Fibroblast of peridontal ligament (primary cell): Measurements from ENCODE around the gene OTUD5.

Experiments used
- DNase-seq: peaks from one replicate; pipeline ENCODE4 v3.0.0-alpha.2; 2010; ENCODE audit errors: extremely low read depth

OTUD5 gene

GRCh38 chrX:48972220-48973164 is 15.1 kb upstream of the OTUD5 start:
- DNase-seq, result peak; percentile 45

- peak; percentile 49 for DNase-seq
Observed at GRCh38 chrX:48971249-48972219, 14.1 kb upstream of the OTUD5 start, which contains the start of gene KCND1. TSS of gene KCND1 (minus strand) at chrX:48971844. CDS start at chrX:48970271, 1,573 bp downstream.

GRCh38 chrX:48969471-48969870 is 12.1 kb upstream of the OTUD5 start:
- DNase-seq, result no peak

- DNase-seq, result no peak
Observed at GRCh38 chrX:48968377-48968776, 11.0 kb upstream of the OTUD5 start.

GRCh38 chrX:48966796-48967579 is 9.6 kb upstream of the OTUD5 start:
- DNase-seq, result peak; percentile 28

GRCh38 chrX:48965959-48966358 is 8.6 kb upstream of the OTUD5 start:
- DNase-seq, result no peak

GRCh38 chrX:48961585-48962091 is 4.2 kb upstream of the OTUD5 start:
- DNase-seq, result no peak

- DNase-seq, result no peak
Observed at GRCh38 chrX:48960291-48960690, 2.9 kb upstream of the OTUD5 start.

- peak; percentile 68 for DNase-seq
Observed at GRCh38 chrX:48958635-48959094, 1.3 kb upstream of the OTUD5 start.

GRCh38 chrX:48957827-48958634 is 624 bp upstream of the OTUD5 start:
- peak; percentile 98 for DNase-seq

GRCh38 chrX:48956728-48957414 is 536 bp downstream of the OTUD5 start:
- DNase-seq, result no peak

- DNase-seq, result no peak
Observed at GRCh38 chrX:48948589-48948988, 8.8 kb downstream of the OTUD5 start.

GRCh38 chrX:48945517-48946348 is 11.7 kb downstream of the OTUD5 start:
- peak; percentile 51 for DNase-seq

GRCh38 chrX:48942895-48943294 is 14.5 kb downstream of the OTUD5 start:
- DNase-seq, result no peak

- DNase-seq, result no peak
Observed at GRCh38 chrX:48940404-48940955, 16.9 kb downstream of the OTUD5 start.

GRCh38 chrX:48939524-48940228 is 17.7 kb downstream of the OTUD5 start:
- DNase-seq, result no peak

GRCh38 chrX:48938721-48939425 is 18.5 kb downstream of the OTUD5 start:
- DNase-seq, result no peak
